A549 (cell line): ENCODE results near the gene ATP5ME. TPM values are rescaled to one million over a fixed set of nuclear protein-coding genes. Genes with fewer than 3 reads are reported as not detected.
"Not testable (repeated sequence)": the region's sequence is repeated elsewhere in the genome, so short reads cannot be mapped to it uniquely, and the experiment has no call there.

ENCODE experiments used
- ATAC-seq, 2 experiments: fragments of 200-7000 bp in 1 of 2; fragments of >200 bp in 1 of 2; cut with Nextera tagmentation in 1 of 2; cut with Tn5 transposase in 1 of 2; 3 replicates each; pipeline versions ENCODE4 v1.8.0 to v1.9.1; 2018 to 2020; ENCODE audit warnings: mild to moderate bottlenecking in 1 of 2, moderate library complexity in 1 of 2
- CTCF ChIA-PET: fragments of 300-600 bp; sonication (Branson Sonifier 250); formaldehyde crosslinking; extraction: SDS; loops from one replicate; lab custom pipeline; 2021; ENCODE audit warnings: antibody characterized with exemption, inconsistent platforms; lab: Yijun Ruan, JAX
- POLR2A ChIA-PET: fragments of 350-600 bp; formaldehyde crosslinking; extraction: SDS; loops from one replicate; lab custom pipeline; 2021; ENCODE audit warnings: antibody characterized with exemption, inconsistent platforms; lab: Yijun Ruan, JAX
- DNase-seq, 2 experiments: peaks; one replicate each; pipeline versions ENCODE4 v3.0.0 to v3.0.0-alpha.2; 2011 to 2016; ENCODE audit warnings: low read depth in 1 of 2, low spot score in 1 of 2
- FAIRE-seq: peaks from 2 replicates; lab custom pipeline; 2011; peaks lifted over from hg19 to GRCh38; lab: Jason Lieb, UNC
- H3K27ac ChIP-seq, 2 experiments: fragments of >200 bp; sonication (Bioruptor Twin); formaldehyde crosslinking; 3 replicates each; pipeline ENCODE4 v1.5.1; 2016 to 2017
- H3K4me1 ChIP-seq: fragments of >200 bp; sonication (Bioruptor Twin); formaldehyde crosslinking; 3 replicates; pipeline ENCODE4 v1.6.1; 2016
- H3K4me2 ChIP-seq: fragments of >200 bp; sonication (Bioruptor Twin); formaldehyde crosslinking; 3 replicates; pipeline ENCODE4 v1.6.1; 2016
- H3K4me3 ChIP-seq: fragments of >200 bp; sonication (Bioruptor Twin); formaldehyde crosslinking; 3 replicates; pipeline ENCODE4 v1.5.1; 2016
- H3K9me3 ChIP-seq: fragments of >200 bp; sonication (Bioruptor Twin); formaldehyde crosslinking; 3 replicates; pipeline ENCODE4 v1.6.1; 2016
- BHLHE40 ChIP-seq: IDR thresholded peaks from 2 replicates; pipeline ENCODE4 v1.6.1; 2012; ENCODE audit warnings: low read depth, low read length, inconsistent platforms
- CBX2 ChIP-seq: fragments of 200-600 bp; sonication (generic); IDR thresholded peaks from 2 replicates; pipeline ENCODE4 v1.6.1; 2016; ENCODE audit warnings: low read depth, mild to moderate bottlenecking, borderline replicate concordance
- CEBPB ChIP-seq, 2 experiments: fragments of >200 bp in 1 of 2; sonication (Bioruptor Twin) in 1 of 2; formaldehyde crosslinking in 1 of 2; IDR thresholded peaks; 2 replicates each; pipeline ENCODE4 v1.6.1; 2012 to 2016
- CHD4 ChIP-seq: fragments of 200-600 bp; sonication (generic); IDR thresholded peaks from 2 replicates; pipeline ENCODE4 v1.6.1; 2016; ENCODE audit warnings: antibody characterized with exemption, mild to moderate bottlenecking, borderline replicate concordance
- CTCF ChIP-seq: fragments of >200 bp; sonication (Bioruptor Twin); formaldehyde crosslinking; IDR thresholded peaks from 3 replicates; pipeline ENCODE4 v1.5.1; 2016
- E2F6 ChIP-seq: IDR thresholded peaks from 2 replicates; pipeline ENCODE4 v1.6.1; 2012; ENCODE audit warnings: low read depth, borderline replicate concordance
- ESRRA ChIP-seq: fragments of 150-350 bp; IDR thresholded peaks from 2 replicates; pipeline ENCODE4 v1.6.1; 2014; ENCODE audit warnings: mild to moderate bottlenecking, low read length, borderline replicate concordance
- HDAC2 ChIP-seq: fragments of 200-600 bp; sonication (generic); IDR thresholded peaks from 2 replicates; pipeline ENCODE4 v1.6.1; 2016
- HES2 ChIP-seq: fragments of >200 bp; sonication (Bioruptor Twin); formaldehyde crosslinking; IDR thresholded peaks from 2 replicates; pipeline ENCODE4 v1.6.1; 2016
- HEYL ChIP-seq: fragments of 250-450 bp; sonication (Bioruptor Pico); IDR thresholded peaks from 2 replicates; pipeline ENCODE4 v1.8.0; 2021; ENCODE audit warnings: mild to moderate bottlenecking, moderate library complexity
- HOXA7 ChIP-seq: fragments of 250-450 bp; sonication (Bioruptor Pico); IDR thresholded peaks from 2 replicates; pipeline ENCODE4 v1.5.0; 2020; ENCODE audit warnings: mild to moderate bottlenecking, moderate library complexity
- HOXB5 ChIP-seq: fragments of 250-450 bp; sonication (Bioruptor Pico); IDR thresholded peaks from 2 replicates; pipeline ENCODE4 v1.5.0; 2020; ENCODE audit warnings: mild to moderate bottlenecking, moderate library complexity
- JUN ChIP-seq, 2 experiments: fragments of >200 bp; sonication (Bioruptor Twin); formaldehyde crosslinking; IDR thresholded peaks; 2 replicates in 1 of 2; 3 replicates in 1 of 2; pipeline ENCODE4 v1.6.1; 2016 to 2017
- JUNB ChIP-seq: fragments of >200 bp; sonication (Bioruptor Twin); formaldehyde crosslinking; IDR thresholded peaks from 2 replicates; pipeline ENCODE4 v1.6.1; 2016
- KDM5A ChIP-seq: fragments of 200-600 bp; sonication (generic); IDR thresholded peaks from 2 replicates; pipeline ENCODE4 v1.6.1; 2016; ENCODE audit warnings: antibody characterized with exemption, mild to moderate bottlenecking
- PHF8 ChIP-seq: fragments of 200-600 bp; sonication (generic); IDR thresholded peaks from 2 replicates; pipeline ENCODE4 v1.6.1; 2016; ENCODE audit warnings: low read depth, mild to moderate bottlenecking, antibody characterized with exemption, moderate library complexity, borderline replicate concordance
- RAD21 ChIP-seq, 2 experiments: fragments of >200 bp in 1 of 2; sonication (Bioruptor Twin) in 1 of 2; formaldehyde crosslinking in 1 of 2; IDR thresholded peaks in 1 of 2; conservative IDR thresholded peaks in 1 of 2; 2 replicates in 1 of 2; 3 replicates in 1 of 2; pipeline ENCODE4 v1.6.1; 2012 to 2018; ENCODE audit warnings: inconsistent platforms in 1 of 2
- RARB ChIP-seq: fragments of 250-450 bp; sonication (Bioruptor Pico); IDR thresholded peaks from 2 replicates; pipeline ENCODE4 v1.8.0; 2021; ENCODE audit warnings: mild to moderate bottlenecking, moderate library complexity
- TP53 ChIP-seq: fragments of 250-450 bp; sonication (Bioruptor Pico); IDR thresholded peaks from 2 replicates; pipeline ENCODE4 v1.5.0; 2021; ENCODE audit warnings: mild to moderate bottlenecking, moderate library complexity
- ZFP36 ChIP-seq: fragments of 450-650 bp; IDR thresholded peaks from 2 replicates; pipeline ENCODE4 v1.6.1; 2014; ENCODE audit warnings: borderline replicate concordance; ENCODE audit not compliant: partially characterized antibody
- ZNF302 ChIP-seq: fragments of 250-450 bp; sonication (Bioruptor Pico); IDR thresholded peaks from 2 replicates; pipeline ENCODE4 v1.9.0; 2021; ENCODE audit warnings: inconsistent platforms, mild to moderate bottlenecking, moderate library complexity
- WGBS: methylation state at CpG from one replicate; pipeline ENCODE4 v1.1.6; 2017; ENCODE audit errors: missing lambda C conversion rate; 5-methylcytosine and 5-hydroxymethylcytosine counted together
- polyA plus RNA-seq, 4 experiments: library from polyadenylated mRNA; depleted of rRNA in 3 of 4; stranded (reverse); fragments of >200 nt; fragmentation: RNase III in 1 of 4; extraction: RNeasy Plus Mini Kit Qiagen cat#74134 plus additional on column Dnase treatment in 1 of 4; gene quantifications; 2 replicates in 3 of 4; 3 replicates in 1 of 4; pipeline ENCODE4 v1.2.3, GENCODE V29; 2011 to 2017

ATP5ME gene
- polyA plus RNA-seq, 2 of the 4 experiments (the other 2 are of a cell fraction), result 198 to 659 TPM

GRCh38 chr4:673349-674091 lies 556 bp downstream of the ATP5ME start:
- WGBS, result 22% methylated on average over 25 of the region's 55 CpGs
- ChIA-PET CTCF (interaction anchor here (0.6 to 1.5 kb wide), 3 partner anchors 10 to 45 kb away, joined by 3 to 6 read pairs (median 4); no protein-coding TSS in a partner anchor), POLR2A (interaction anchor here (0.9 to 1.5 kb wide), 4 partner anchors 14 to 200 kb away, joined by 3 to 10 read pairs (median 5); no protein-coding TSS in a partner anchor)
- Histone ChIP-seq H3K4me1 (peaks cover 10% of the 10 kb centered on the region; the same call in 2 of the 3 replicates), H3K4me2 (peak overlapping the region; percentile 93), H3K27ac (peak overlapping the region; percentile 83 to 99), H3K4me3 (peak overlapping the region; percentile 96), H3K9me3 (no peaks in the 10 kb centered on the region)
- ATAC-seq (peak in 1 of 2 experiments; percentile 7; a peak in 1 of 6 replicates), FAIRE-seq (no peak), DNase-seq (no peak)
- TF ChIP-seq JUNB (no peak), PHF8 (0 out of 2 replicates have a peak, but pooled peaks have one; percentile 18), E2F6 (peak; percentile 50; the same call in 1 of the 2 replicates), ESRRA (no peak), RARB (CRISPR knock-in tag) (no peak), KDM5A (peak; percentile 41; the same call in 1 of the 2 replicates)

GRCh38 chr4:671769-672168 lies 2.3 kb downstream of the ATP5ME start:
- TF ChIP-seq HOXA7 (CRISPR knock-in tag) (no peak), CTCF (no peak), BHLHE40 (no peak), HES2 (no peak), ZFP36 (no peak), RAD21 (conservative IDR thresholded peaks at IDR 0.05 in 1 of 2, IDR thresholded peaks at IDR 0.05 in 1 of 2) (no peak), CEBPB (IDR thresholded peaks at IDR 0.05) (no peak), CBX2 (no peak), HOXB5 (CRISPR knock-in tag) (no peak), KDM5A (no peak), HDAC2 (no peak), TP53 (no peak), CHD4 (no peak), JUN (IDR thresholded peaks at IDR 0.05) (no peak), HEYL (no peak), JUNB (no peak), PHF8 (no peak), ZNF302 (CRISPR knock-in tag) (no peak)
- TF ChIP-seq, all 56 proteins: peak for 0
- Histone ChIP-seq H3K4me3 (no peak overlapping the region), H3K4me1 (peaks cover 10% of the 10 kb centered on the region; the same call in 2 of the 3 replicates), H3K27ac (no peak overlapping the region), H3K4me2 (no peak overlapping the region), H3K9me3 (no peaks in the 10 kb centered on the region)
- FAIRE-seq (no peak), DNase-seq (no peak), ATAC-seq (no peak)
- POLR2A ChIA-PET, result no interaction called here
- CTCF ChIA-PET, result no interaction called here
- 89% methylated on average over 3 of the region's 3 CpGs for WGBS

- WGBS, result 93% methylated on average over 11 of the region's 11 CpGs
- H3K4me1 ChIP-seq, H3K9me3 ChIP-seq, FAIRE-seq, DNase-seq, ATAC-seq, H3K4me3 ChIP-seq, CTCF ChIA-PET, H3K4me2 ChIP-seq, H3K27ac ChIP-seq: not testable (repeated sequence)
- POLR2A ChIA-PET, result interaction anchor here (0.6 kb wide), 1 partner anchor 217 kb away, joined by 3 read pairs; no protein-coding TSS in a partner anchor
Measured at GRCh38 chr4:669806-670559, 4.1 kb downstream of the ATP5ME start.

GRCh38 chr4:668219-668618 lies 5.9 kb downstream of the ATP5ME start:
- FAIRE-seq, H3K27ac ChIP-seq, H3K4me3 ChIP-seq, POLR2A ChIA-PET, H3K4me2 ChIP-seq, CTCF ChIA-PET, DNase-seq, H3K4me1 ChIP-seq, H3K9me3 ChIP-seq, ATAC-seq: not testable (repeated sequence)
- 96% methylated on average over 4 of the region's 6 CpGs for WGBS
